H9 (cell line): ENCODE measurements around the gene ELOVL6. TPM values are rescaled to one million over a fixed set of nuclear protein-coding genes. Genes with fewer than 3 reads are reported as not detected.

Experiments used
- DNase-seq: peaks from one replicate; pipeline ENCODE4 v3.0.0-alpha.2; 2017
- H2AFZ ChIP-seq: one replicate; pipeline ENCODE4 v1.6.1; 2013; ENCODE audit warnings: mild to moderate bottlenecking, low read length, control low read depth, moderate library complexity
- H2AK5ac ChIP-seq: 2 replicates; pipeline ENCODE4 v1.6.1; 2013; ENCODE audit warnings: low read length, control low read depth, mixed read lengths; ENCODE audit not compliant: insufficient read length
- H2BK120ac ChIP-seq: one replicate; pipeline ENCODE4 v1.6.1; 2013; ENCODE audit warnings: low read depth, mild to moderate bottlenecking, low read length, control low read depth, inconsistent platforms; ENCODE audit not compliant: poor library complexity, severe bottlenecking
- H2BK12ac ChIP-seq: 2 replicates; pipeline ENCODE4 v1.6.1; 2013; ENCODE audit warnings: low read length, control low read depth, mixed read lengths, low read depth; ENCODE audit not compliant: insufficient read length
- H2BK15ac ChIP-seq: 2 replicates; pipeline ENCODE4 v1.6.1; 2013; ENCODE audit warnings: low read depth, low read length, control low read depth
- H2BK20ac ChIP-seq: one replicate; pipeline ENCODE4 v1.6.1; 2013; ENCODE audit warnings: low read depth, mild to moderate bottlenecking, low read length, control low read depth, inconsistent platforms; ENCODE audit not compliant: poor library complexity, severe bottlenecking
- H2BK5ac ChIP-seq: 2 replicates; pipeline ENCODE4 v1.6.1; 2013; ENCODE audit warnings: low read length, control low read depth, mixed read lengths; ENCODE audit not compliant: insufficient read length
- H3K14ac ChIP-seq: 2 replicates; pipeline ENCODE4 v1.6.1; 2013; ENCODE audit warnings: low read length, control low read depth; ENCODE audit not compliant: insufficient read depth
- H3K18ac ChIP-seq: 2 replicates; pipeline ENCODE4 v1.6.1; 2013; ENCODE audit warnings: low read depth, mild to moderate bottlenecking, mixed read lengths, low read length, control low read depth; ENCODE audit not compliant: insufficient read length
- H3K23ac ChIP-seq: 2 replicates; pipeline ENCODE4 v1.6.1; 2013; ENCODE audit warnings: low read length, control low read depth, mixed read lengths, low read depth; ENCODE audit not compliant: insufficient read length
- H3K23me2 ChIP-seq: 2 replicates; pipeline ENCODE4 v1.6.1; 2013; ENCODE audit warnings: low read depth, mild to moderate bottlenecking, mixed read lengths, low read length, control low read depth; ENCODE audit not compliant: insufficient read length, poor library complexity, severe bottlenecking
- H3K27ac ChIP-seq: 2 replicates; pipeline ENCODE4 v1.5.1; 2013; ENCODE audit warnings: low read length, control low read depth, mixed read lengths, low read depth; ENCODE audit not compliant: insufficient read length
- H3K27me3 ChIP-seq: 2 replicates; pipeline ENCODE4 v1.6.1; 2013; ENCODE audit warnings: low read length, control low read depth, inconsistent platforms; ENCODE audit not compliant: insufficient read depth
- H3K4ac ChIP-seq: 2 replicates; pipeline ENCODE4 v1.6.1; 2013; ENCODE audit warnings: low read depth, mild to moderate bottlenecking, control low read depth, inconsistent platforms, low read length, moderate library complexity
- H3K4me1 ChIP-seq: 2 replicates; pipeline ENCODE4 v1.6.1; 2013; ENCODE audit warnings: low read length, control low read depth, inconsistent platforms; ENCODE audit not compliant: insufficient read depth
- H3K4me2 ChIP-seq: 2 replicates; pipeline ENCODE4 v1.6.1; 2013; ENCODE audit warnings: low read length, control low read depth, mixed read lengths; ENCODE audit not compliant: insufficient read length, insufficient read depth
- H3K56ac ChIP-seq: 2 replicates; pipeline ENCODE4 v1.6.1; 2013; ENCODE audit warnings: low read depth, mild to moderate bottlenecking, mixed read lengths, low read length, control low read depth; ENCODE audit not compliant: insufficient read length
- H3K79me1 ChIP-seq: 2 replicates; pipeline ENCODE4 v1.6.1; 2013; ENCODE audit warnings: low read depth, mild to moderate bottlenecking, moderate library complexity, low read length, control low read depth, inconsistent platforms; ENCODE audit not compliant: insufficient read depth, poor library complexity, severe bottlenecking
- H3K79me2 ChIP-seq: 2 replicates; pipeline ENCODE4 v1.6.1; 2013; ENCODE audit warnings: low read length, control low read depth, inconsistent platforms; ENCODE audit not compliant: insufficient read depth
- H3K9ac ChIP-seq: 2 replicates; pipeline ENCODE4 v1.6.1; 2013; ENCODE audit warnings: low read length, control low read depth, mixed read lengths; ENCODE audit not compliant: insufficient read length; ENCODE audit errors: extremely low read depth
- H3K9me3 ChIP-seq: one replicate; pipeline ENCODE4 v1.6.1; 2013; ENCODE audit warnings: low read depth, low read length, inconsistent platforms; ENCODE audit not compliant: control insufficient read depth
- H3T11ph ChIP-seq: one replicate; pipeline ENCODE4 v1.6.1; 2013; ENCODE audit warnings: mild to moderate bottlenecking, low read length, control low read depth, inconsistent platforms
- H4K20me1 ChIP-seq: one replicate; pipeline ENCODE4 v1.6.1; 2013; ENCODE audit not compliant: control insufficient read depth, insufficient read length, insufficient read depth
- H4K5ac ChIP-seq: 2 replicates; pipeline ENCODE4 v1.6.1; 2013; ENCODE audit warnings: low read depth, mild to moderate bottlenecking, mixed read lengths, low read length, control low read depth; ENCODE audit not compliant: insufficient read length
- H4K8ac ChIP-seq: replicated peaks from 2 replicates; pipeline ENCODE4 v1.6.1; 2013; ENCODE audit warnings: low read length, control low read depth, mixed read lengths, low read depth; ENCODE audit not compliant: insufficient read length
- H4K91ac ChIP-seq: 2 replicates; pipeline ENCODE4 v1.6.1; 2013; ENCODE audit warnings: low read depth, mild to moderate bottlenecking, moderate library complexity, mixed read lengths, low read length, control low read depth; ENCODE audit not compliant: insufficient read length
- H3K27ac Mint-ChIP-seq, 3 experiments: 2 replicates in 2 of 3; 3 replicates in 1 of 3; pipeline ENCODE4 v1.8.0; 2020 to 2021; ENCODE audit warnings: mixed read lengths in 3 of 3, mild to moderate bottlenecking in 1 of 3, moderate library complexity in 1 of 3
- H3K27me3 Mint-ChIP-seq: 2 replicates; pipeline ENCODE4 v1.8.0; 2021; ENCODE audit warnings: low read depth, mild to moderate bottlenecking, moderate library complexity, mixed read lengths
- H3K36me3 Mint-ChIP-seq, 3 experiments: 2 replicates in 2 of 3; 3 replicates in 1 of 3; pipeline ENCODE4 v1.8.0; 2020 to 2021; ENCODE audit warnings: low read depth in 3 of 3, mixed read lengths in 3 of 3; ENCODE audit not compliant: insufficient read depth in 1 of 3
- H3K4me1 Mint-ChIP-seq, 2 experiments: 2 replicates each; pipeline ENCODE4 v1.8.0; 2020; ENCODE audit warnings: mixed read lengths in 2 of 2
- H3K4me3 Mint-ChIP-seq, 2 experiments: 2 replicates in 1 of 2; 3 replicates in 1 of 2; pipeline ENCODE4 v1.8.0; 2020 to 2021; ENCODE audit warnings: mild to moderate bottlenecking in 2 of 2, mixed read lengths in 2 of 2, moderate library complexity in 1 of 2
- H3K9me3 Mint-ChIP-seq, 2 experiments: 2 replicates in 1 of 2; 3 replicates in 1 of 2; pipeline ENCODE4 v1.8.0; 2020; ENCODE audit warnings: mild to moderate bottlenecking in 2 of 2, mixed read lengths in 2 of 2, moderate library complexity in 1 of 2
- WGBS: extraction: QIAGEN DNeasy Blood & Tissue Kit; methylation state at CpG from one replicate; pipeline ENCODE4 v1.1.7; 2013; ENCODE audit warnings: missing lambda C conversion rate, low lambda C conversion rate, mixed read lengths; ENCODE audit not compliant: insufficient read length; ENCODE audit errors: extremely low coverage; 5-methylcytosine and 5-hydroxymethylcytosine counted together
- total RNA-seq: library from RNA; stranded (reverse); gene quantifications from 2 replicates; pipeline ENCODE4 v1.2.1, GENCODE V29; 2021
- TF ChIP-seq, protein P1 (sequence below): fragments of 200-600 bp; sonication (generic); conservative IDR thresholded peaks from 3 replicates; pipeline ENCODE4 v1.8.0; 2021; ENCODE audit warnings: antibody characterized with exemption, mild to moderate bottlenecking

ELOVL6 gene
- total RNA-seq, 1 experiment from 2014 or later: 64.6 TPM

DNA sequence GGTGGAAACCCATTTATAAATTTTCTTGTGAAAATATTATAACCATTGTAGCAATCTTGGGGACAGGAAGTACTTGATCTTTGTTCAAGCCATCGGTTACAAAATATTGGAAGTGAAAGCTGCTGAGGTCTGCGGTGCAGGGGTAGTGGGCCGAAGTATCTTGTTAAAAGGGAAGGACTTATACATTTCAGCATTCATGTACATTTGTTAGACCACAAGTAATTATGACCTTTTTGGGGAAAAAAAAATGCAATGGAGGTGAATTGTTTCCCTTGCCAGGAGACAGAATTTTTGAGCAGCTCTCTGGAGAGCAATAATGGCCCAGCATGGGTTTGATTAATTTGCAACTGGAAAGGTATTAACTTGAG is 164.4 kb downstream of the ELOVL6 start:
- Mint-ChIP-seq H3K27me3 (no peaks in the 10 kb centered on the region; the same call in 1 of the 2 replicates), H3K36me3 (peaks cover 0 to 1% (median 0%) of the 10 kb centered on the region in 3 experiments; a peak in 1 of 7 replicates), H3K4me3 (no peak overlapping the region), H3K27ac (no peak overlapping the region), H3K9me3 (peaks cover 0 to 3% of the 10 kb centered on the region in 2 experiments; a peak in 3 of 5 replicates), H3K4me1 (peaks cover 16 to 19% of the 10 kb centered on the region in 2 experiments)
- no peak for DNase-seq
- Histone ChIP-seq H3K9me3 (no peaks in the 10 kb centered on the region), H4K91ac (no peak overlapping the region), H3K23me2 (no peaks in the 10 kb centered on the region), H4K5ac (no peak overlapping the region), H4K8ac (no peak overlapping the region), H3T11ph (no peak overlapping the region), H2BK20ac (no peak overlapping the region), H3K23ac (no peak overlapping the region), H3K4ac (no peak overlapping the region), H2BK12ac (no peak overlapping the region), H2AK5ac (no peak overlapping the region), H2BK5ac (no peak overlapping the region), H4K20me1 (no peaks in the 10 kb centered on the region), H3K56ac (no peak overlapping the region), H3K27ac (no peak overlapping the region), H3K14ac (no peak overlapping the region), H3K9ac (no peak overlapping the region), H3K79me2 (no peaks in the 10 kb centered on the region), H3K4me1 (no peaks in the 10 kb centered on the region; the same call in 1 of the 2 replicates), H3K4me2 (no peak overlapping the region), H3K27me3 (no peaks in the 10 kb centered on the region), H2BK120ac (no peak overlapping the region), H3K18ac (no peak overlapping the region), H3K79me1 (no peaks in the 10 kb centered on the region), H2AFZ (no peak overlapping the region), H2BK15ac (no peak overlapping the region)
- no CpG with 5 or more reads among the region's 3 CpGs for WGBS
- TF ChIP-seq, protein P1, sequence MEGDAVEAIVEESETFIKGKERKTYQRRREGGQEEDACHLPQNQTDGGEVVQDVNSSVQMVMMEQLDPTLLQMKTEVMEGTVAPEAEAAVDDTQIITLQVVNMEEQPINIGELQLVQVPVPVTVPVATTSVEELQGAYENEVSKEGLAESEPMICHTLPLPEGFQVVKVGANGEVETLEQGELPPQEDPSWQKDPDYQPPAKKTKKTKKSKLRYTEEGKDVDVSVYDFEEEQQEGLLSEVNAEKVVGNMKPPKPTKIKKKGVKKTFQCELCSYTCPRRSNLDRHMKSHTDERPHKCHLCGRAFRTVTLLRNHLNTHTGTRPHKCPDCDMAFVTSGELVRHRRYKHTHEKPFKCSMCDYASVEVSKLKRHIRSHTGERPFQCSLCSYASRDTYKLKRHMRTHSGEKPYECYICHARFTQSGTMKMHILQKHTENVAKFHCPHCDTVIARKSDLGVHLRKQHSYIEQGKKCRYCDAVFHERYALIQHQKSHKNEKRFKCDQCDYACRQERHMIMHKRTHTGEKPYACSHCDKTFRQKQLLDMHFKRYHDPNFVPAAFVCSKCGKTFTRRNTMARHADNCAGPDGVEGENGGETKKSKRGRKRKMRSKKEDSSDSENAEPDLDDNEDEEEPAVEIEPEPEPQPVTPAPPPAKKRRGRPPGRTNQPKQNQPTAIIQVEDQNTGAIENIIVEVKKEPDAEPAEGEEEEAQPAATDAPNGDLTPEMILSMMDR: no peak
